ENCODE results near the gene ARSB. TPM values are rescaled to one million over a fixed set of nuclear protein-coding genes. Genes with fewer than 3 reads are reported as not detected.
"Not testable (repeated sequence)": the region's sequence is repeated elsewhere in the genome, so short reads cannot be mapped to it uniquely, and the experiment has no call there.

The ARSB gene
- total RNA-seq, 1 donor from 2014 or later: 23.5 TPM

DNA sequence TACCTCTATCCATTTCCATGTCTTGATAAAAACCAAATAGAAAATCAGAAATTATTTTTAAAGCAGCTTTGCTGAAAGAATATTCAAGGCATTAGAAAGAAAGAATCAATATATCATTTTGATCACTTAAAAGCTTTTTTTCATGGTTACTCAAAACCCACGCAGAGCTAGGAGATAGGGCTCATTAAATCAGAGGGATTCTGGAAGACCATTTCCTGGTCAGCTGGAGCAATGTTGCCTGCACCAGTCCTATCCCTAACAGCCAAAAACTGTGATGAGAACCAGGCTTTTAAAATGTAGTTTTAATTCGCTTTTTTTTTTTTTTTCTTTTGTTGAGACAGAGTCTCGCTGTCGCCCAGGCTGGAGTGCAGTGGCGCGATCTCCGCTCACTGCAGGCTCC is 72.3 kb downstream of the ARSB start:
- Mint-ChIP-seq H3K27ac (ENCODE audit: unreplicated experiment) (no peak overlapping the region), H3K4me3 (ENCODE audit: unreplicated experiment) (no peak overlapping the region), H3K27me3 (ENCODE audit: unreplicated experiment) (peaks cover 6% of the 10 kb centered on the region), H3K36me3 (ENCODE audit: unreplicated experiment) (no peaks in the 10 kb centered on the region), H3K4me1 (ENCODE audit: low read depth, unreplicated experiment) (peaks cover 27% of the 10 kb centered on the region), H3K9me3 (ENCODE audit: unreplicated experiment) (peaks cover 5% of the 10 kb centered on the region)
- TF ChIP-seq, protein P1, sequence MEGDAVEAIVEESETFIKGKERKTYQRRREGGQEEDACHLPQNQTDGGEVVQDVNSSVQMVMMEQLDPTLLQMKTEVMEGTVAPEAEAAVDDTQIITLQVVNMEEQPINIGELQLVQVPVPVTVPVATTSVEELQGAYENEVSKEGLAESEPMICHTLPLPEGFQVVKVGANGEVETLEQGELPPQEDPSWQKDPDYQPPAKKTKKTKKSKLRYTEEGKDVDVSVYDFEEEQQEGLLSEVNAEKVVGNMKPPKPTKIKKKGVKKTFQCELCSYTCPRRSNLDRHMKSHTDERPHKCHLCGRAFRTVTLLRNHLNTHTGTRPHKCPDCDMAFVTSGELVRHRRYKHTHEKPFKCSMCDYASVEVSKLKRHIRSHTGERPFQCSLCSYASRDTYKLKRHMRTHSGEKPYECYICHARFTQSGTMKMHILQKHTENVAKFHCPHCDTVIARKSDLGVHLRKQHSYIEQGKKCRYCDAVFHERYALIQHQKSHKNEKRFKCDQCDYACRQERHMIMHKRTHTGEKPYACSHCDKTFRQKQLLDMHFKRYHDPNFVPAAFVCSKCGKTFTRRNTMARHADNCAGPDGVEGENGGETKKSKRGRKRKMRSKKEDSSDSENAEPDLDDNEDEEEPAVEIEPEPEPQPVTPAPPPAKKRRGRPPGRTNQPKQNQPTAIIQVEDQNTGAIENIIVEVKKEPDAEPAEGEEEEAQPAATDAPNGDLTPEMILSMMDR (IDR thresholded peaks at IDR 0.05; ENCODE audit: partially characterized antibody, unreplicated experiment): no peak
- no peak for DNase-seq

GRCh38 chr5:78912085-78912771 is 72.9 kb downstream of the ARSB start:
- Mint-ChIP-seq H3K4me1 (ENCODE audit: low read depth, unreplicated experiment) (peaks cover 32% of the 10 kb centered on the region), H3K36me3 (ENCODE audit: unreplicated experiment) (no peaks in the 10 kb centered on the region), H3K9me3 (ENCODE audit: unreplicated experiment) (peaks cover 5% of the 10 kb centered on the region), H3K27ac (ENCODE audit: unreplicated experiment) (no peak overlapping the region), H3K27me3 (ENCODE audit: unreplicated experiment) (peaks cover 6% of the 10 kb centered on the region), H3K4me3 (ENCODE audit: unreplicated experiment) (no peak overlapping the region)
- no peak for DNase-seq
- TF ChIP-seq, protein P1 (IDR thresholded peaks at IDR 0.05; ENCODE audit: partially characterized antibody, unreplicated experiment): no peak

DNA sequence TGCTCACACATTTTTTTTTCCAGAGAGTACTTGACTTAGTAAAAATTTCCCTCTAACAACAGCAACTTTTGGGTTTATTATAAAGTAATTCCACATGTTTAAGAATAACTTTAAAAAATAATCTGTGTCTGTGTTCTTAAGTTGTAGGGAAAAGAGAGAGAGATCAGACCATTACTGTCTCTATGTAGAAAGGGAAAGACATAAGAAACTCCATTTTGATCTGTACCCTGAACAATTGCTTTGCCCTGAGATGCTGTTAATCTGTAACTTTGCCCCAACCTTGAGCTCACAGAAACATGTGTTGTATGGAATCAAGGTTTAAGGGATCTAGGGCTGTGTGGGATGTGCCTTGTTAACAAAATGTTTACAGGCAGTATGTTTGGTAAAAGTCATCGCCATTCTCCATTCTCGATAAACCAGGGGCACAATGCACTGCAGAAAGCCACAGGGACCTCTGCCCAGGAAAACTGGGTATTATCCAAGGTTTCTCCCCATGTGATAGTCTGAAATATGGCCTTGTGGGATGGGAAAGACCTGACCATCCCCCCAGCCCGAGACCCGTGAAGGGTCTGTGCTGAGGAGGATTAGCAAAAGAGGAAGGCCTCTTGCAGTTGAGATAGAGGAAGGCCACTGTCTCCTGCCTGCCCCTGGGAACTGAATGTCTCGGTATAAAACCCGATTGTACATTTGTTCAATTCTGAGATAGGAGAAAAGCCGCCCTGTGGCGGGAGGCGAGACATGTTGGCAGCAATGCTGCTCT is 75.7 kb downstream of the ARSB start:
- peaks cover 29% of the 10 kb centered on the region for H3K4me1 Mint-ChIP-seq (ENCODE audit: low read depth, unreplicated experiment)
- H3K9me3 Mint-ChIP-seq (ENCODE audit: unreplicated experiment); H3K27me3 Mint-ChIP-seq (ENCODE audit: unreplicated experiment); DNase-seq; H3K36me3 Mint-ChIP-seq (ENCODE audit: unreplicated experiment): not testable (repeated sequence)
- peak overlapping the region; percentile 57 for H3K27ac Mint-ChIP-seq (ENCODE audit: unreplicated experiment)
- H3K4me3 Mint-ChIP-seq (ENCODE audit: unreplicated experiment): peak overlapping the region; percentile 27

DNA sequence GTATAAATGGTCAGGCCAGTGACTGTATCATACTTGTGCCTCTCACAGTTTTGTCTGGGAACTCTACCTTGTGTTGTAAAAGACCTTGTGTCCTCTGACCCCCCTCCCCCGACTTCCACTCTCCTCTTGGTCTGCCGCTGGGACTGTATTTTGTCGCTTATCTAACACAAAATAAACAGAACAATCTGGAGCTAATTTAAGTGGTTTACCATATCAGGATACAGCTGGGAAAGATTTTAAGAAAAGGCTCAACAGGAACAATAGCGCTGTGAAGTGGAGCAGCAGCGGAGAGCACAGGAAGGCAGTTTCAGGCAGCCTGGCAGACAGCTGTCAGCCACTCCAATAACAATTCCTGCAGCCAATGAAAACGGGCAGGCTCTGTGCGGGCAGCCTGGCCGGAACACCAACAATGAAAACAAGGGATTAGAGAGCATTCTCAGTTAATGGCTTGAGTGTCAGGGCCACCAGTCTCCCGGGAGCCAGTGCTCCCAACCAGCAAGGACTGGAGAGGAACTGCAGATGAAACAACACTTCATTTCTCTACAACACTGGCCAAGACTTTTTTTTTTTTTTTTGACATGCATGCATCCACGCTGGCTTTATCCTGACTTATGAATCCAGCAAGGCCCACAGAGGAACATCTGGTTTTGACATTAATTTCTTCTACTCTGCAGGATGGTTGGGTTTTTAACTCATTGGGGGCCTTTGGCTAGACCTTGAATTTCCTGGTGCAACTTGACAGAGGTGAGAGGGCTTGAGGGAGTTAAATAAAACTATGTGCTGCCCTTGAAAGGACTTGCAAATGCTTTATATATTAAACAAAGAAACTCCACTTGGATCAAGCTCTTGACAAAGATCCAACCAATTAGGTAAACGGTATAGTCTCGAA is 76.7 kb downstream of the ARSB start:
- H3K27ac Mint-ChIP-seq (ENCODE audit: unreplicated experiment): peak overlapping the region; percentile 99
- TF ChIP-seq, protein P1 (IDR thresholded peaks at IDR 0.05; ENCODE audit: partially characterized antibody, unreplicated experiment): no peak
- H3K4me3 Mint-ChIP-seq (ENCODE audit: unreplicated experiment): peak overlapping the region; percentile 83
- peaks cover 29% of the 10 kb centered on the region for H3K4me1 Mint-ChIP-seq (ENCODE audit: low read depth, unreplicated experiment)
- DNase-seq: peak; percentile 76
- H3K36me3 Mint-ChIP-seq (ENCODE audit: unreplicated experiment): no peaks in the 10 kb centered on the region
- peaks cover 6% of the 10 kb centered on the region for H3K27me3 Mint-ChIP-seq (ENCODE audit: unreplicated experiment)
- peaks cover 9% of the 10 kb centered on the region for H3K9me3 Mint-ChIP-seq (ENCODE audit: unreplicated experiment)

- Mint-ChIP-seq H3K36me3 (ENCODE audit: unreplicated experiment) (no peaks in the 10 kb centered on the region), H3K27ac (ENCODE audit: unreplicated experiment) (peak overlapping the region; percentile 99), H3K9me3 (ENCODE audit: unreplicated experiment) (peaks cover 9% of the 10 kb centered on the region), H3K4me3 (ENCODE audit: unreplicated experiment) (peak overlapping the region; percentile 83), H3K4me1 (ENCODE audit: low read depth, unreplicated experiment) (peaks cover 32% of the 10 kb centered on the region), H3K27me3 (ENCODE audit: unreplicated experiment) (peaks cover 6% of the 10 kb centered on the region)
- TF ChIP-seq, protein P1 (IDR thresholded peaks at IDR 0.05; ENCODE audit: partially characterized antibody, unreplicated experiment): no peak
- DNase-seq: no peak
These were observed 77.7 kb downstream of the ARSB start for GRCh38 chr5:78907255-78907891.
